GM12878 (cell line): ENCODE data around the gene NCKAP5. TPM values are rescaled to one million over a fixed set of nuclear protein-coding genes. Genes with fewer than 3 reads are reported as not detected.

Source experiments
- ATAC-seq: fragments of 200-7000 bp; cut with Tn5 transposase; 3 replicates; pipeline ENCODE4 v1.9.1; 2020; ENCODE audit warnings: mild to moderate bottlenecking, moderate library complexity
- BruUV-seq: library from RNA; stranded (reverse); fragments of 400-500 nt; replicated peaks from 2 replicates; lab custom pipeline; 2021; lab: Mats Ljungman, UMichigan
- CTCF ChIA-PET: fragments of 300-600 bp; sonication (Branson Sonifier 250); formaldehyde crosslinking; extraction: SDS; loops from one replicate; lab custom pipeline; 2021; ENCODE audit warnings: inconsistent platforms; lab: Yijun Ruan, JAX
- POLR2A ChIA-PET: fragments of 350-600 bp; formaldehyde crosslinking; extraction: SDS; loops from one replicate; lab custom pipeline; 2021; ENCODE audit warnings: inconsistent platforms; lab: Charles Lee
- RAD21 ChIA-PET: fragments of 300-600 bp; sonication (Branson Sonifier 250); formaldehyde crosslinking; loops from one replicate; lab custom pipeline; 2023; ENCODE audit warnings: antibody characterized with exemption; ENCODE audit not compliant: unreplicated experiment; lab: Charles Lee
- SMC1A ChIA-PET: fragments of 300-600 bp; sonication (Branson Sonifier 250); formaldehyde crosslinking; loops from one replicate; lab custom pipeline; 2023; ENCODE audit not compliant: unreplicated experiment, uncharacterized antibody; lab: Charles Lee
- DNase-seq: peaks from one replicate; pipeline ENCODE4 v3.0.0-alpha.2; 2011; ENCODE audit warnings: low read depth, low spot score
- FAIRE-seq: peaks from 3 replicates; lab custom pipeline; 2011; peaks lifted over from hg19 to GRCh38; lab: Jason Lieb, UNC
- H2AFZ ChIP-seq: 2 replicates; pipeline ENCODE4 v1.6.0; 2011; ENCODE audit warnings: low read depth, low read length, control low read depth; ENCODE audit not compliant: control insufficient read depth
- H3K27ac ChIP-seq: 2 replicates; pipeline ENCODE4 v1.5.1; 2011; ENCODE audit warnings: control low read depth; ENCODE audit not compliant: control insufficient read depth, insufficient read depth
- H3K27me3 ChIP-seq, 2 experiments: replicated peaks in 1 of 2; 2 replicates each; pipeline versions ENCODE4 v1.6.0 to v1.6.1; 2011; ENCODE audit warnings: low read length in 1 of 2; ENCODE audit not compliant: control insufficient read depth in 2 of 2, insufficient read depth in 2 of 2
- H3K36me3 ChIP-seq, 2 experiments: 2 replicates each; pipeline ENCODE4 v1.5.1; 2011; ENCODE audit warnings: low read length in 1 of 2; ENCODE audit not compliant: control insufficient read depth in 2 of 2, insufficient read depth in 2 of 2
- H3K4me1 ChIP-seq: 2 replicates; pipeline ENCODE4 v1.6.1; 2011; ENCODE audit warnings: mild to moderate bottlenecking, low read length, moderate library complexity, mixed read lengths; ENCODE audit not compliant: control insufficient read depth, insufficient read depth
- H3K4me2 ChIP-seq: 2 replicates; pipeline ENCODE4 v1.6.0; 2011; ENCODE audit warnings: control low read depth; ENCODE audit not compliant: control insufficient read depth, insufficient read depth
- H3K4me3 ChIP-seq: fragments of 200-600 bp; sonication (generic); 2 replicates; pipeline ENCODE4 v1.5.1; 2016
- H3K79me2 ChIP-seq: 2 replicates; pipeline ENCODE4 v1.6.0; 2011; ENCODE audit warnings: low read length; ENCODE audit not compliant: control insufficient read depth, insufficient read depth
- H3K9ac ChIP-seq: 2 replicates; pipeline ENCODE4 v1.8.0; 2011; ENCODE audit warnings: low read length, control low read depth, mixed read lengths; ENCODE audit not compliant: control insufficient read depth, insufficient read depth
- H3K9me3 ChIP-seq: replicated peaks from 3 replicates; pipeline ENCODE4 v1.5.1; 2011; ENCODE audit warnings: mild to moderate bottlenecking, low read length; ENCODE audit not compliant: control insufficient read depth, insufficient read depth
- H4K20me1 ChIP-seq: 2 replicates; pipeline ENCODE4 v1.6.0; 2011; ENCODE audit not compliant: control insufficient read depth, insufficient read depth
- ATF3 ChIP-seq: IDR thresholded peaks from 2 replicates; pipeline ENCODE4 v1.6.1; 2011; ENCODE audit warnings: low read depth, mild to moderate bottlenecking, low read length, moderate library complexity, borderline replicate concordance; ENCODE audit errors: extremely low read depth
- JUNB ChIP-seq: IDR thresholded peaks from 2 replicates; pipeline ENCODE4 v1.6.1; 2016; ENCODE audit warnings: antibody characterized with exemption, mild to moderate bottlenecking
- NFYA ChIP-seq: IDR thresholded peaks from 2 replicates; pipeline ENCODE4 v1.6.1; 2011; ENCODE audit warnings: low read depth, mild to moderate bottlenecking, low read length, improper control_type of control experiment, borderline replicate concordance
- PAX8 ChIP-seq: fragments of 450-650 bp; IDR thresholded peaks from 2 replicates; pipeline ENCODE4 v1.6.1; 2017; ENCODE audit warnings: mild to moderate bottlenecking, moderate library complexity
- POLR2AphosphoS2 ChIP-seq: IDR thresholded peaks from 2 replicates; pipeline ENCODE4 v1.6.1; 2011; ENCODE audit warnings: low read depth, mild to moderate bottlenecking, low read length, improper control_type of control experiment, moderate library complexity
- POU2F2 ChIP-seq: IDR thresholded peaks from 3 replicates; pipeline ENCODE4 v1.6.1; 2011; ENCODE audit warnings: low read depth, mild to moderate bottlenecking, low read length, borderline replicate concordance
- PRDM15 ChIP-seq: fragments of 450-650 bp; formaldehyde crosslinking; IDR thresholded peaks from 2 replicates; pipeline ENCODE4 v1.4.0; 2020; ENCODE audit warnings: mild to moderate bottlenecking, moderate library complexity
- RELA ChIP-seq: fragments of 450-650 bp; IDR thresholded peaks from 2 replicates; pipeline ENCODE4 v1.8.0; 2014; ENCODE audit warnings: borderline replicate concordance; ENCODE audit not compliant: partially characterized antibody
- SPI1 ChIP-seq: IDR thresholded peaks from 2 replicates; pipeline ENCODE4 v1.6.1; 2011; ENCODE audit warnings: low read depth, mild to moderate bottlenecking, low read length, moderate library complexity, borderline replicate concordance; ENCODE audit not compliant: insufficient read depth
- ZBTB40 ChIP-seq: fragments of 450-650 bp; IDR thresholded peaks from 2 replicates; pipeline ENCODE4 v1.6.1; 2016; ENCODE audit warnings: mild to moderate bottlenecking, moderate library complexity, borderline replicate concordance
- WGBS: methylation state at CpG from one replicate; pipeline ENCODE4 v1.1.6; 2016; ENCODE audit warnings: low lambda C conversion rate; ENCODE audit not compliant: insufficient replicate concordance, insufficient coverage; ENCODE audit errors: missing lambda C conversion rate; 5-methylcytosine and 5-hydroxymethylcytosine counted together
- in situ Hi-C: fragments of 300-500 bp; cut with MboI; formaldehyde crosslinking; loops from 9 replicates; pipeline ENCODE4 v1.14.3; 2018; ENCODE audit warnings: mixed read lengths
- intact Hi-C: fragments of 100-400 bp; cut with micrococcal nuclease; formaldehyde crosslinking; loops from one replicate; pipeline ENCODE4 v1.14.2; 2022; ENCODE audit not compliant: unreplicated experiment
- polyA plus RNA-seq, 11 experiments: library from polyadenylated mRNA; depleted of rRNA in 4 of 11; unstranded in 6 of 11; stranded (reverse) in 5 of 11; fragments of >200 nt; fragmentation: Nextera tagmentation in 4 of 11; fragmentation: Illumina TruSeq in 1 of 11; extraction: Ambion mirVana in 4 of 11; extraction: Trizol in 1 of 11; gene quantifications; 1 replicate in 1 of 11; 2 replicates in 10 of 11; pipeline versions ENCODE4 v1.2.1 to v1.2.3, GENCODE V29; 2011 to 2016; ENCODE audit warnings: inconsistent platforms in 2 of 11, missing spikeins in 2 of 11, low read depth in 1 of 11
- total RNA-seq, 4 experiments: library from RNA; depleted of rRNA in 3 of 4; stranded (reverse); fragments of >200 nt in 3 of 4; fragmentation: Illumina TruSeq in 1 of 4; extraction: Trizol in 1 of 4; gene quantifications; 2 replicates each; pipeline versions ENCODE4 v1.2.1 to v1.2.3, GENCODE V29; 2013 to 2021
- TF ChIP-seq, protein P1 (sequence below): IDR thresholded peaks from 2 replicates; pipeline ENCODE4 v1.6.1; 2012; ENCODE audit warnings: low read depth, low read length, improper control_type of control experiment

Gene NCKAP5
- total and polyA plus RNA-seq, 10 of the 15 experiments (the other 5 are each of a cell fraction or from before 2014, with no cell fraction given): 0.06 to 0.44 (median 0.16) TPM

- H3K27ac ChIP-seq: no peak overlapping the region
- no peak for ATAC-seq
- FAIRE-seq: no peak
- H3K36me3 ChIP-seq: no peaks in the 10 kb centered on the region
- RAD21 ChIA-PET: no interaction called here
- no peaks in the 10 kb centered on the region for H3K79me2 ChIP-seq
- no peaks in the 10 kb centered on the region for H4K20me1 ChIP-seq
- no peaks in the 10 kb centered on the region for H3K9me3 ChIP-seq
- 0% methylated on average over 5 of the region's 5 CpGs for WGBS
- in situ Hi-C loops (no loop called here), intact Hi-C loops (no loop called here)
- BruUV-seq: no TSS peak
- H3K4me2 ChIP-seq: no peak overlapping the region
- no peak for TF ChIP-seq ATF3
- TF ChIP-seq ZBTB40: no peak
- TF ChIP-seq PRDM15 (CRISPR knock-in tag): no peak
- no peak for TF ChIP-seq RELA
- no peak for TF ChIP-seq PAX8
- TF ChIP-seq, protein P1, sequence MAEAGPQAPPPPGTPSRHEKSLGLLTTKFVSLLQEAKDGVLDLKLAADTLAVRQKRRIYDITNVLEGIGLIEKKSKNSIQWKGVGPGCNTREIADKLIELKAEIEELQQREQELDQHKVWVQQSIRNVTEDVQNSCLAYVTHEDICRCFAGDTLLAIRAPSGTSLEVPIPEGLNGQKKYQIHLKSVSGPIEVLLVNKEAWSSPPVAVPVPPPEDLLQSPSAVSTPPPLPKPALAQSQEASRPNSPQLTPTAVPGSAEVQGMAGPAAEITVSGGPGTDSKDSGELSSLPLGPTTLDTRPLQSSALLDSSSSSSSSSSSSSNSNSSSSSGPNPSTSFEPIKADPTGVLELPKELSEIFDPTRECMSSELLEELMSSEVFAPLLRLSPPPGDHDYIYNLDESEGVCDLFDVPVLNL: no peak
- TF ChIP-seq POU2F2: no peak
- TF ChIP-seq JUNB: no peak
- TF ChIP-seq NFYA: no peak
- no peak for TF ChIP-seq POLR2AphosphoS2
- no peak for TF ChIP-seq SPI1
- H2AFZ ChIP-seq: no peak overlapping the region
- SMC1A ChIA-PET: interaction anchor here (0.6 to 1.5 kb wide), 2 partner anchors 16 to 172 kb away, joined by 3 read pairs; no protein-coding TSS in a partner anchor
- no peak for DNase-seq
- H3K4me3 ChIP-seq: no peak overlapping the region
- no peaks in the 10 kb centered on the region for H3K27me3 ChIP-seq
- POLR2A ChIA-PET: no interaction called here
- CTCF ChIA-PET: no interaction called here
- H3K9ac ChIP-seq: no peak overlapping the region
- no peaks in the 10 kb centered on the region for H3K4me1 ChIP-seq
Observed at GRCh38 chr2:133124446-133124845, 443.8 kb downstream of the NCKAP5 start.
